ENCODE data around the gene ITGB2.

The ITGB2 gene

DNA sequence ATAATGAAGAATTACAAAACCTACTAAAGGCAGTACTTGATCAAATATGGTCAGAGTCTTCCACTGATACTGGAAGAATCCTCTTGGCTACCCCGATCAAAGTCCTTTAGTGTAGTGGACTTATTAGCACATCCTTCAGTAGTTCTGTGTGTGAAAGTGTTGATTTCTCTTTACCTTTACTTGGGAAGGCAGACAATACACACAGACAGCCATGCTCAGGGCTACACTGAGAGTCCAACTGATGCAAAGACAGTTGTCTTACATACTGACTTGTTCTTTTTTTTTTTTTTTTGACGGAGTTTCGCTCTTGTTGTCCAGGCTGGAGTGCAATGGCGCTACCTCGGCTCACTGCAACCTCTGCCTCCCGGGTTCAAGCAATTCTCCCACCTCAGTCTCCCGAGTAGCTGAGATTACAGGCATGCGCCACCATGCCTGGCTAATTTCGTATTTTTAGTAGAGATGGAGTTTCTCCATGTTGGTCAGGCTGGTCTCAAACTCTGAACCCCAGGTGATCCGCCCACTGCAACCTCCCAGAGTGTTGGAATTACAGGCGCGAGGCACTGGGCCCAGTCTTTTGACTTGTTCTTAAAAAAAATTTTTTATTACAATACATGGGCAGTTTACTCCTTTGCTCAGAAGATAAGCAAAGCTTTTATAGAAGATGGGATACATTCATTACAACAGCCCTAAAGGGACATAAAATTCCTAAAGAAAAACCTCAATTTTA lies 43.7 kb downstream of the ITGB2 start:
- Histone ChIP-seq H4K91ac (ENCODE audit: low read depth, low read length) (no peak overlapping the region), H3K4me3 (ENCODE audit: low read depth, low read length) (no peak overlapping the region), H2AFZ (ENCODE audit: insufficient read depth, low read length, poor library complexity) (no peak overlapping the region), H3K18ac (ENCODE audit: low read length) (no peak overlapping the region), H3K79me2 (ENCODE audit: control insufficient read depth, insufficient read depth, low read length, poor library complexity) (peaks cover 15% of the 10 kb centered on the region), H2AK5ac (ENCODE audit: low read length) (no peak overlapping the region), H3K4ac (ENCODE audit: low read depth, low read length) (no peak overlapping the region), H3K9ac (ENCODE audit: low read length) (no peak overlapping the region), H2BK5ac (ENCODE audit: low read depth, low read length, poor library complexity) (no peak overlapping the region), H2BK12ac (ENCODE audit: low read length) (no peak overlapping the region), H3K36me3 (ENCODE audit: control insufficient read depth in 1 of 2, insufficient read depth in 2 of 2, low read length in 2 of 2) (no peaks in the 10 kb centered on the region), H3K27me3 (ENCODE audit: insufficient read depth, low read length) (no peaks in the 10 kb centered on the region), H3K4me1 (ENCODE audit: control insufficient read depth in 1 of 2, insufficient read depth in 2 of 2, low read length in 2 of 2) (peaks cover 10 to 16% of the 10 kb centered on the region in 2 experiments), H3K27ac (ENCODE audit: low read depth, low read length) (no peak overlapping the region), H4K8ac (ENCODE audit: low read depth, low read length) (no peak overlapping the region), H4K12ac (ENCODE audit: low read depth, low read length) (no peak overlapping the region), H3K23ac (ENCODE audit: low read length) (no peak overlapping the region), H3K79me1 (ENCODE audit: low read length) (peaks cover 22% of the 10 kb centered on the region), H3K9me3 (ENCODE audit: insufficient read depth, low read depth, low read length) (no peaks in the 10 kb centered on the region), H3K4me2 (ENCODE audit: low read length) (no peak overlapping the region), H3K14ac (ENCODE audit: low read length) (no peak overlapping the region), H2BK120ac (ENCODE audit: insufficient read depth, low read length, poor library complexity) (no peak overlapping the region)
- DNase-seq, result no peak
- WGBS (ENCODE audit: extremely low coverage, insufficient coverage, insufficient read length), result no CpG with 5 or more reads among the region's 12 CpGs

DNA sequence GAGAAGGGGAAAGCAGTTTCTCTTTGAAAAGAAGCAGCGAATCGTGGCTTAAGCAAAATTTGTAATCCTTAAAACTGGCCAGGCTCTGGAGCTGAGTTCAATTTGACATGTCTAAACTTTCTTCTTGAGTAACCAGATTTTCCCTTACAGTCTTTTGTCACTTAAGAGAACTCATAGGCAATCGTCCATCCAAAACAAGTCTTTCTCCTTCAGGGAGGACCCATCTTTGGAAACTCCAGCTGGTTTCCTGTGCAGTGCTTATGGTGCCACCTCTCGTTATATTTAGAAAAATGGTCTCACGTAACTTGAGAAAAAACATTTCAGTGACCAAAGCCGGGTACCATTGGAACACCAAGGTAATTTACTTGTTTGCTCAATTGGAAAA lies 45.4 kb downstream of the ITGB2 start:
- no peak overlapping the region for H3K27ac ChIP-seq (ENCODE audit: low read depth, low read length)
- H3K4me1 ChIP-seq (ENCODE audit: control insufficient read depth in 1 of 2, insufficient read depth in 2 of 2, low read length in 2 of 2), result peaks cover 18 to 24% of the 10 kb centered on the region in 2 experiments
- no peak overlapping the region for H3K4ac ChIP-seq (ENCODE audit: low read depth, low read length)
- H2AFZ ChIP-seq (ENCODE audit: insufficient read depth, low read length, poor library complexity), result no peak overlapping the region
- no peak overlapping the region for H2BK120ac ChIP-seq (ENCODE audit: insufficient read depth, low read length, poor library complexity)
- H3K4me2 ChIP-seq (ENCODE audit: low read length), result no peak overlapping the region
- no peak overlapping the region for H3K4me3 ChIP-seq (ENCODE audit: low read depth, low read length)
- no peak overlapping the region for H3K23ac ChIP-seq (ENCODE audit: low read length)
- no peak overlapping the region for H4K12ac ChIP-seq (ENCODE audit: low read depth, low read length)
- H3K9ac ChIP-seq (ENCODE audit: low read length), result no peak overlapping the region
- H2BK12ac ChIP-seq (ENCODE audit: low read length), result no peak overlapping the region
- H3K36me3 ChIP-seq (ENCODE audit: control insufficient read depth in 1 of 2, insufficient read depth in 2 of 2, low read length in 2 of 2), result no peaks in the 10 kb centered on the region
- peaks cover 30% of the 10 kb centered on the region for H3K79me1 ChIP-seq (ENCODE audit: low read length)
- no peak overlapping the region for H3K14ac ChIP-seq (ENCODE audit: low read length)
- no peak overlapping the region for H2AK5ac ChIP-seq (ENCODE audit: low read length)
- no peaks in the 10 kb centered on the region for H3K9me3 ChIP-seq (ENCODE audit: insufficient read depth, low read depth, low read length)
- H3K79me2 ChIP-seq (ENCODE audit: control insufficient read depth, insufficient read depth, low read length, poor library complexity), result peaks cover 23% of the 10 kb centered on the region
- H2BK5ac ChIP-seq (ENCODE audit: low read depth, low read length, poor library complexity), result no peak overlapping the region
- H4K8ac ChIP-seq (ENCODE audit: low read depth, low read length), result no peak overlapping the region
- no peaks in the 10 kb centered on the region for H3K27me3 ChIP-seq (ENCODE audit: insufficient read depth, low read length)
- no peak overlapping the region for H4K91ac ChIP-seq (ENCODE audit: low read depth, low read length)
- DNase-seq, result peak in 1 of 2 donors; percentile 30
- no CpG with 5 or more reads among the region's 6 CpGs for WGBS (ENCODE audit: extremely low coverage, insufficient coverage, insufficient read length)
- H3K18ac ChIP-seq (ENCODE audit: low read length), result no peak overlapping the region

DNA sequence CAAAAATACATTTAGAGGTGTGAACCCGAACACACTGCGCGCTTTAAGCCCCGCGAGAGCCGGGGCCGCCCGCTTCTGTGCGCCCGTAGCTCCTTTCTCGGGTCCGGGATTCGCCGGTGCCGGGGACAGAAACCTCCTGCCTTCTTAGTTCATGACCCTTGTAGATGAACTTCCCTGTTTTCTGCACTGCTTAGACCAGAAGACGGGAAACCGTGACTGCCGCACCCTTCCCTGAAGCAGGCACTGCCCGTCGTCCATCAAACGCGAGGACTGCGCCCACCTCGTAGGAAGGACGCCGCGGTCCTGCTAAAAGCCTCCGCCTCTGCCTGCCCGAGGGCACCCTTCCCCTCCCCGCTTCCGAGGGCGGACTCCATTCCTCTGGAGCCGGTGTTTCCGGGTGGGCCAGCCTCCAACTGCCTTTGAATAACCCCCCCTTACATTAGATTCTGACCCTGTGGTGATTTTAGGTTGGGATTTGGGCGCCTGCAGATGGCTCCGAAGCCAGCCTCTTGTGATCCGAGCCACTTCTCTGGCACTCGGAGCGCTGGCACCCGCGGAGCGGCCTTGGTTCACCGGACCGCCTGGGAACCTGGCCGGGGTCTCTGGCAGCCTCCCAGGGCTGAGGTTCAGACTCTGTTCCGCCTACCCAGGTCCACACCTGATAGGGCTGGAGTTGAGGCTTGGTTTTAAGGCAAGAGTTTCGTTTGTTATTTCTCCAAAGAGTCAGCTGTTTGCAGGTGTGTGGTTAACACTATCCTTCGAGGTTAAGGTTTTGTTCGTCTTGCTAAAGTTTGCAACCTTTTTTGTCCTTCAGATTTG lies 46.0 kb downstream of the ITGB2 start:
- Histone ChIP-seq H3K23ac (ENCODE audit: low read length) (no peak overlapping the region), H3K79me1 (ENCODE audit: low read length) (peaks cover 30% of the 10 kb centered on the region), H4K8ac (ENCODE audit: low read depth, low read length) (peak overlapping the region; percentile 89), H3K4me2 (ENCODE audit: low read length) (peak overlapping the region; percentile 92), H3K4me1 (ENCODE audit: control insufficient read depth in 1 of 2, insufficient read depth in 2 of 2, low read length in 2 of 2) (peaks cover 18 to 24% of the 10 kb centered on the region in 2 experiments), H2AK5ac (ENCODE audit: low read length) (no peak overlapping the region), H3K79me2 (ENCODE audit: control insufficient read depth, insufficient read depth, low read length, poor library complexity) (peaks cover 23% of the 10 kb centered on the region), H2BK12ac (ENCODE audit: low read length) (no peak overlapping the region), H2AFZ (ENCODE audit: insufficient read depth, low read length, poor library complexity) (peak overlapping the region; percentile 76), H3K9me3 (ENCODE audit: insufficient read depth, low read depth, low read length) (no peaks in the 10 kb centered on the region), H3K18ac (ENCODE audit: low read length) (peak overlapping the region; percentile 58), H2BK120ac (ENCODE audit: insufficient read depth, low read length, poor library complexity) (peak overlapping the region; percentile 44), H2BK5ac (ENCODE audit: low read depth, low read length, poor library complexity) (peak overlapping the region; percentile 24), H3K4me3 (ENCODE audit: low read depth, low read length) (peak overlapping the region; percentile 11), H4K91ac (ENCODE audit: low read depth, low read length) (peak overlapping the region; percentile 82), H3K36me3 (ENCODE audit: control insufficient read depth in 1 of 2, insufficient read depth in 2 of 2, low read length in 2 of 2) (no peaks in the 10 kb centered on the region), H3K4ac (ENCODE audit: low read depth, low read length) (no peak overlapping the region), H4K12ac (ENCODE audit: low read depth, low read length) (peak overlapping the region; percentile 45), H3K27ac (ENCODE audit: low read depth, low read length) (peak overlapping the region; percentile 35), H3K9ac (ENCODE audit: low read length) (peak overlapping the region; percentile 3), H3K27me3 (ENCODE audit: insufficient read depth, low read length) (no peaks in the 10 kb centered on the region), H3K14ac (ENCODE audit: low read length) (peak overlapping the region; percentile 88)
- DNase-seq, result peak; percentile 19 to 36
- no CpG with 5 or more reads among the region's 49 CpGs for WGBS (ENCODE audit: extremely low coverage, insufficient coverage, insufficient read length)

DNA sequence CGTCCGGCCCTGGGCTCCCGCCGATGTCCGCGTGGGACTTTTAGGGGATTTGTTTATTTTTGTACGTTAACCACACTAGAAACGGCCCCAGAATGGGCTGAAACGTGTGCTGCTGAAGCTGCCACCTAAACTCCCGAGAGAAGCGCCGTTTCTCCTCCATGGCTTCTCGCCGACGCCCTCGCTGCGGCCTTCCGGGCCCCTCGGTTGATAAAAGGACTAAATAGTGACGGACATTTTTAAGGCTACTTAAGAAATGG lies 46.5 kb downstream of the ITGB2 start:
- Histone ChIP-seq H4K8ac (ENCODE audit: low read depth, low read length) (peak overlapping the region; percentile 89), H3K27me3 (ENCODE audit: insufficient read depth, low read length) (no peaks in the 10 kb centered on the region), H2BK12ac (ENCODE audit: low read length) (peak overlapping the region; percentile 3), H3K9ac (ENCODE audit: low read length) (peak overlapping the region; percentile 3), H2BK120ac (ENCODE audit: insufficient read depth, low read length, poor library complexity) (peak overlapping the region; percentile 44), H2AFZ (ENCODE audit: insufficient read depth, low read length, poor library complexity) (peak overlapping the region; percentile 76), H3K4me1 (ENCODE audit: control insufficient read depth in 1 of 2, insufficient read depth in 2 of 2, low read length in 2 of 2) (peaks cover 21 to 26% of the 10 kb centered on the region in 2 experiments), H3K23ac (ENCODE audit: low read length) (no peak overlapping the region), H3K4me3 (ENCODE audit: low read depth, low read length) (peak overlapping the region; percentile 75), H3K4ac (ENCODE audit: low read depth, low read length) (peak overlapping the region; percentile 53), H4K12ac (ENCODE audit: low read depth, low read length) (peak overlapping the region; percentile 20), H3K14ac (ENCODE audit: low read length) (peak overlapping the region; percentile 88), H3K9me3 (ENCODE audit: insufficient read depth, low read depth, low read length) (no peaks in the 10 kb centered on the region), H4K91ac (ENCODE audit: low read depth, low read length) (peak overlapping the region; percentile 82), H3K27ac (ENCODE audit: low read depth, low read length) (peak overlapping the region; percentile 35), H3K79me1 (ENCODE audit: low read length) (peaks cover 32% of the 10 kb centered on the region), H2AK5ac (ENCODE audit: low read length) (no peak overlapping the region), H2BK5ac (ENCODE audit: low read depth, low read length, poor library complexity) (peak overlapping the region; percentile 24), H3K79me2 (ENCODE audit: control insufficient read depth, insufficient read depth, low read length, poor library complexity) (peaks cover 23% of the 10 kb centered on the region), H3K4me2 (ENCODE audit: low read length) (peak overlapping the region; percentile 92), H3K18ac (ENCODE audit: low read length) (peak overlapping the region; percentile 58), H3K36me3 (ENCODE audit: control insufficient read depth in 1 of 2, insufficient read depth in 2 of 2, low read length in 2 of 2) (no peaks in the 10 kb centered on the region)
- no CpG with 5 or more reads among the region's 20 CpGs for WGBS (ENCODE audit: extremely low coverage, insufficient coverage, insufficient read length)
- no peak for DNase-seq
